ENCODE data around the gene EPHA4.

DNA sequence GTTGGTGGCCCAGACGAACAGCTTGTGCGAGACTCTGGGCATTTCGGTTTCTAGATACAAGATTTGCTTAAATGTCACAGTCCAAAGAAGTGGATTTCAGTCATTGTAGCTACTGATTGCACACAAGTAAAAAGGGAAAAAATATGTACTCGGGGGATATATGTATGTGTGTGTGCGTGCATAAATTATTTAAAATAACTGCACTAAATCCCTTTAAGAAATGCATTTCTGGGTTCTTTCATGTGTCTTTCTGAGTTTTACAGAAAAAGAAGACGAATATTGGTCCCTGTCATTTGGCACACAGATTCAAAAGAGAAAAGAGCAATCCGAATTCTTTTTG, 2.1 kb upstream of the EPHA4 start:
- no peak for TF ChIP-seq POLR2A (IDR thresholded peaks at IDR 0.05; ENCODE audit: low read depth, low read length)
- no peak for TF ChIP-seq POLR2AphosphoS5 (IDR thresholded peaks at IDR 0.05; ENCODE audit: low read depth, low read length)
- TF ChIP-seq TAF1 (IDR thresholded peaks at IDR 0.05; ENCODE audit: low read depth, low read length) = no peak
- TF ChIP-seq SPI1 (IDR thresholded peaks at IDR 0.05; ENCODE audit: low read depth, low read length) = no peak
